Breast epithelium (tissue), 3 donors: Measurements from ENCODE around the gene OR8J1.

Experiments used
- POLR2A ChIP-seq: fragments of 450-650 bp; IDR thresholded peaks from one replicate; pipeline ENCODE4 v1.6.1; 2016; ENCODE audit warnings: antibody characterized with exemption, mild to moderate bottlenecking, moderate library complexity
- POLR2AphosphoS5 ChIP-seq, 3 donors: sonication (generic); formaldehyde crosslinking; IDR thresholded peaks; one replicate each; pipeline ENCODE4 v1.6.1; 2017; ENCODE audit warnings: antibody characterized with exemption in 3 of 3
- TF ChIP-seq, protein P1 (sequence below), 3 donors: fragments of 450-650 bp; IDR thresholded peaks; one replicate each; pipeline ENCODE4 v1.5.1; 2016 to 2017; ENCODE audit warnings: antibody characterized with exemption in 3 of 3, mild to moderate bottlenecking in 3 of 3, moderate library complexity in 3 of 3

DNA sequence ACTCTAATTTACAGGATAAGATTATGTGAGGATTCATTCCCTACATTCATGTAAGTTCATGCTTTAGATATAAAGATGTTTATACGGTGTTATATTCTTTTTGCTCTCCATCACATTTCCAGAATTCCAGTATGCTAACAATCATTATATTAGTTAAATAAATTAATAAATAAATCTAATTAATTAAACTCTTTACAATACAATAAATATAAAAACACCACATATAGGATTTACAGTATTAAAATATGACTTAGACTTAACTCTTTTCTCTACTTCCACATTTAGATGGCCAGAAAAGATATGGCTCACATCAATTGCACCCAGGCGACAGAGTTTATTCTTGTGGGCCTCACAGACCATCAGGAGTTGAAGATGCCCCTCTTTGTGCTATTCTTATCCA, 21.2 kb downstream of the OR8J1 start, which contains the start of gene OR8U1:
- no peak for TF ChIP-seq POLR2A
- TF ChIP-seq, protein P1, sequence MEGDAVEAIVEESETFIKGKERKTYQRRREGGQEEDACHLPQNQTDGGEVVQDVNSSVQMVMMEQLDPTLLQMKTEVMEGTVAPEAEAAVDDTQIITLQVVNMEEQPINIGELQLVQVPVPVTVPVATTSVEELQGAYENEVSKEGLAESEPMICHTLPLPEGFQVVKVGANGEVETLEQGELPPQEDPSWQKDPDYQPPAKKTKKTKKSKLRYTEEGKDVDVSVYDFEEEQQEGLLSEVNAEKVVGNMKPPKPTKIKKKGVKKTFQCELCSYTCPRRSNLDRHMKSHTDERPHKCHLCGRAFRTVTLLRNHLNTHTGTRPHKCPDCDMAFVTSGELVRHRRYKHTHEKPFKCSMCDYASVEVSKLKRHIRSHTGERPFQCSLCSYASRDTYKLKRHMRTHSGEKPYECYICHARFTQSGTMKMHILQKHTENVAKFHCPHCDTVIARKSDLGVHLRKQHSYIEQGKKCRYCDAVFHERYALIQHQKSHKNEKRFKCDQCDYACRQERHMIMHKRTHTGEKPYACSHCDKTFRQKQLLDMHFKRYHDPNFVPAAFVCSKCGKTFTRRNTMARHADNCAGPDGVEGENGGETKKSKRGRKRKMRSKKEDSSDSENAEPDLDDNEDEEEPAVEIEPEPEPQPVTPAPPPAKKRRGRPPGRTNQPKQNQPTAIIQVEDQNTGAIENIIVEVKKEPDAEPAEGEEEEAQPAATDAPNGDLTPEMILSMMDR (IDR thresholded peaks at IDR 0.05): no peak
- TF ChIP-seq POLR2AphosphoS5 (IDR thresholded peaks at IDR 0.05): no peak
